ENCODE data around the gene LRRK1.

Gene LRRK1

DNA sequence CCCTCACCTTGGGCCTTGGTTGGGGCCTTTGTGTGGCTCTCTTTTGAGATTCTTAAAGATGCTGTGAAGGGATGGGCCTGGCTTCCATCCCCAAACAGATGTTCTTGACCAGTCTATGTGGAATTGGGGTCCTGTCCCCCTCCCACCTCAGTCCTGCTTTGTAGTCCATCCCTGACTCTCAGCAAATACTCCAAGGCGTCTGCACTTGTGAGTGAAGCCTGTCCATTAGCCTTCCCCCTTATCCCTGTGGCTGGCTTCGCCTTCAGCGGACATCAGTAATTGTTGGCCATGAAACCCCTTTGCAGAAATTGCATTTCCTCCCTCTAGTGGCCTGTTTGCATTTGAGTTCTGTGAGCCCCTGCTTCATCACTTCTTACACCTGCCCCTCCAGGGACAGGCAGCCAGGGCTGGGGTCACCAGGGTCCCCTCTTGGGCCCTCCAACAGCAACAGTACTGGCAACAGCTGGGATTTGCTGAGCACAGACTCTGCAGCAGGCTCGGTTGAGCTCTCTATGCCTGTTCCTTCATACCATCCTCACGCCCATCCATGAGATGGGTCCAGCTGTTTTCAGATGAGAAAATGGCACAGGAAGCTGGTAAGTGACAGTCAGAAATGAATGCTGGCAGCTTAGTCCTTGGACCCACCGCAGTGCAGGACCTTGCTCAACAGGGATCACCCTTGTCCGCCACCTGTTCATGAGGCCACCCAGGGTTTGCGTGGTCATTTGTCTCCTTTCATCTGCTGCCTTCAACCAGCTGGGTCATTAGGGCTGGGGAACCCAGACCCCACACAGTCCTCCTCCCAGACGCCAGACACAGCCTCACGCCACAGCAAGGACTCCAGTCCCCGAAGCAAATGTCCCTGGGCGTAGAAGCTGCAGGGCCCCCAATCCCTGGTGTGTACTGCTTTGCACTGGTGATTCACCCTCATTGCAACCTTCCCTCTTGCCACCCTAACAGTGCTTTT is 8.9 kb upstream of the LRRK1 start:
- DNase-seq (ENCODE audit: low read depth in 1 of 2, low spot score in 1 of 2): no peak

DNA sequence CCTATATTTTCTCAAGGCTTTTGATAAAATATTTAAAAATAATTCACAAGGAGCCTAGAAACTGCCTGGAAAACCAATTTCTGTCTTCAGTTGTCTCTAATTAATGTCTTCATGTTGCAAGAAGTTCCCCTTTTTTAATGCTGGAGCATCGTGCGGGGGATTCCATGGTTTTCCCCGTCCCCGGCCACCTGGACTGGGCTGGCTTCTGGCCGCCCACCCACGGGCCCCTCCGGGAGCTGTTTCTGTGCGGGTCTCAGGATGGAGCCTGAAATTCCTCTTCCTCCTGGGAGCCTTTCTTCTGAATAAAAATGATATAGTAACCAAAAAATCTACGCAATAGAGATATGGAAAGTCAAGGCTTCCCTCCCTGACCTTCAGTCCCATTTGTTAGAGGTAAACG is 8.1 kb upstream of the LRRK1 start:
- no peak for DNase-seq (ENCODE audit: low read depth in 1 of 2, low spot score in 1 of 2)

DNA sequence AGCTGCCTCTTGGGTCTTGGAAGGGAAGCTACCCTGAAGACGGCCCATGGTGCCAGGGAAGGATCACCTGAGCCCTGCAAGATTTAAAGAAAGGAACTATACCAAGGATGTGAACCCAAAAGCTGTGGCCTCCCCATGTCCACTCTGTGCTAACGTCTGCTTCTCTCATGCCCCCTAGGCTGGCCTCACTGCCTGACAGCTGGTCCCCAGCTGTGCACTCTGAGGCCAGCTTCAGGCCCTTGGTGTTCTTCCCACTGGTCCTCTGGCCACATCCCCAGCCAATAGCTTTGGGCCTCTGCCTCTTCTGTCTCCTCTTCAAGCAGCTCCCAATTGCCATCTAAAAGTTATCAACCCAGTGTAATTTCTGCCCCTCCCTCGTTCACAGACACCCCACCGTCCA is 5.2 kb upstream of the LRRK1 start:
- no peak for DNase-seq (ENCODE audit: low read depth in 1 of 2, low spot score in 1 of 2)

DNA sequence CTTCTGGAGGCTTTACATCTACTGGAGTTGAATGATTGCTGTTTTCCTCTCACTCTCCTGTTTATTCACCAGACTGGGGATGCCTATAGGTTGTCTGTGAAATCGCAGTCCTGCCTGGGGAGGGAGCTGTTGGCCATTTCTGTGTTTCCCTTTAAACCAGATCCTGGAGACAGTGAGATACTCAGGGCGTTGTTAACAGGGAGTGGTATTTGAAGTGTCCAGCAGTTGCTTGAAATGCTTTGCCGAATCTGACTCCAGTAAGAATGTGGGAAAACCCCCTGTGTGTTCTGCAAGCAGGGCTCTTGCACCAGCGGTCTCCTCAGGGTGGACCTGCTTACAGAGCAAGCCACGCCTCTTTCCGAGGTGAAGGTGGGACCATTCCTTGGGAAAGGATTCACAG is 4.3 kb upstream of the LRRK1 start:
- no peak for DNase-seq (ENCODE audit: low read depth in 1 of 2, low spot score in 1 of 2)

DNA sequence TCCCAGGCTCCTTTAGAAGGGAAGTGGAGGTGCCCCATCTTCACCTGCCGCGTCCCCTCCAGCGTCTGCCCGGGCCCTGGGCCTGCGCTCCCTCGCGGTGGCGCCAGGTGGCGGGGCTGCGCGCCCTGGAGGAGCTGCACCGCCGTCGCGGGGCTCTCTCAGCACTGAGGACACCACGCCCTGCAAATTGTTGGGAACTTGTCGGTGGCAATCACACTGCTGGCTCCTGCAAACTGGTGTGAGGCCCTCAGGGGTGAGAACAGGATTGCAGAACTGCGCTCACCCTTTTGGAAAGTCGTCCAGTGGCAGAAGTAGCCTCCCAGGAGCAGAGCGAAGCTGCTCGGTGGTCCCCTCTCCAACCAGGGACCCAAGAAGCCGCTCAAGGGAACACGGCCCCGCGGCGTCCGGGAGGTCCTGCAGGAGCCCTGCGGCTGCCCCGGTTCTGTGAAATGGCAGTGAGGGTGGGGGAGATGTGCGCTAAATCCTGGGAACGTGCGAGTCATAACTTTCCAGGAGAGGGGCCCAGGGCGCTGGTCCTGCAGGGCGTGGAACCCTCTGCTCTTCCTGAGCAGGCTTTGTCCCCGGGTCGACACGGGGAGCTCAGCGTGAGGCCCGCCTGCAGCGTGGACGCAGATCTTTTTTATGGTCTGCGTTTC is 995 bp upstream of the LRRK1 start:
- peak; percentile 21 to 69 for DNase-seq (ENCODE audit: low read depth in 1 of 2, low spot score in 1 of 2)

DNA sequence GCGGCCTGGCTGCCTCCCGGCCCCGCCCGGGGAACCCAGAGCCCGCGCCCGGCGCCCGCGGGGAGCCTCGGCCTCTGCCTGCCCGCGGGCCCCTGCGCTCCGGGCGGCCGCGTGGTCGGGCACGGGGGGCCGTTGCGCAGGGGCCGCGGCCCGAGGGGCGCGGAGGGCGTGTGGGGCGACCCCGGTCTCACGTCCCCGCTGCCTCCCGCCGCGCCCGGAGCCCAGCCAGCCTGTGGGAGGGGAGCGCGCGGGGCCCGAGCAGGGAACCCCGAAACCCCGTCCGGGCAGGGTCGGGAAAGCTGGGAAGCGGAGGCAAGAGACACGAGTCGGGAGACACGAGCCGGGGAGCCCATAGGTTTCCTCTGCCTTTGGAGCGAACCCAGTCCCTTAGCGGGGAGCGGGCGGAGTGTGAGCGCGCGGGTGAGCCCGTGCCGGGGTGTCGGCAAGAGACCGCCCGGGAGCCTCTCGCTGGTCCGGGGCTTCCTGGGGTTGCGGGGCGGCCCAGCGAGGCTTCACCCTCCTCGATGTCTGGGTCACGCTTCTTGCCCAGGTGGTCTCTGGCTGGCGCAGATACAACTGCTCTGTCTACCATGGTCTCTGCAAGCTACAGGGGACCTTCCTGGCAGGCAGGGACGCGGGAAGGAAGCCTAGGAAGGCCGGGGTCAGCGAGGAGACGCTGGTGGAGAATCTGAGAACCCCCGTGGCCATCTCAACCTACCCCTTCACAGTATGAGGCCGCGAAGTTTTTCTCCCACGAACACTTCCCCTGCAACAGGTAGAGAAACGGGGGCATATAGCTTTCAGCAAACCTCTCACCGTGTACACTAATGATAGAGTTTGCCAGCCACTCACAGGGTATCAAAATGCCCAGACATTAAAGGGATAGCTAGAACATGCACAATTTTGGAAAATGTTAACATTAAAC is 586 bp downstream of the LRRK1 start:
- DNase-seq (ENCODE audit: low read depth in 1 of 2, low spot score in 1 of 2): peak in 1 of 2 donors; percentile 19

DNA sequence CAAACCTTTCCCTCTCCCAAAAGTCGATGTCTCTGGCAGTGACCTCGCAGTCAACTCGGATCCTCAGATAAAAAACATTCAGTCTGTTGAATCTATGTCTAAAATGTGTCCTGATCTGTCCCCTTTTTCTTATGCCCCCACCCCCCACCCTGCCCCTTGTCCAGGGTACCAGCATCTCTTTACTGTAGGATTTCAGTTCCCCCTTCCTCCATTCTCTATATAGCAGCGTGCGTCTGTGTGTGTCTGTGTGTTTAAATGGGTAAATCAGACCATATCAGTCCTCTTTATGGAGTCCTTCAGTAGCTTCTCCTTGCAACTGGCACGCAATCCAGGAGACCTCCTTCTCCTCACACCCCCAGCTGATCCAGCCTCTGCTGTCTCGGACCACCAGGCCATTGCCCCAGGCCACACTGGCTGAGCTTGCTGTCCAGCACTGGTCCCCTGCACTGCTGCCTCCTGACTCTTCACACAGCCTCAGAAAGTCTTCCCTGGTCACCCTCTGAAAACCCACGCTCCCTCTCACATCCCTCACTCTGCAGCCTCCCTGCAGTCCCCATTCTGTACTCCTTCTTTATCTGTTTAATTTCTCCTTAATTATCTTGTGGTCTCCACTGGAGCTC is 1.5 kb downstream of the LRRK1 start:
- no peak for DNase-seq (ENCODE audit: low read depth in 1 of 2, low spot score in 1 of 2)

DNA sequence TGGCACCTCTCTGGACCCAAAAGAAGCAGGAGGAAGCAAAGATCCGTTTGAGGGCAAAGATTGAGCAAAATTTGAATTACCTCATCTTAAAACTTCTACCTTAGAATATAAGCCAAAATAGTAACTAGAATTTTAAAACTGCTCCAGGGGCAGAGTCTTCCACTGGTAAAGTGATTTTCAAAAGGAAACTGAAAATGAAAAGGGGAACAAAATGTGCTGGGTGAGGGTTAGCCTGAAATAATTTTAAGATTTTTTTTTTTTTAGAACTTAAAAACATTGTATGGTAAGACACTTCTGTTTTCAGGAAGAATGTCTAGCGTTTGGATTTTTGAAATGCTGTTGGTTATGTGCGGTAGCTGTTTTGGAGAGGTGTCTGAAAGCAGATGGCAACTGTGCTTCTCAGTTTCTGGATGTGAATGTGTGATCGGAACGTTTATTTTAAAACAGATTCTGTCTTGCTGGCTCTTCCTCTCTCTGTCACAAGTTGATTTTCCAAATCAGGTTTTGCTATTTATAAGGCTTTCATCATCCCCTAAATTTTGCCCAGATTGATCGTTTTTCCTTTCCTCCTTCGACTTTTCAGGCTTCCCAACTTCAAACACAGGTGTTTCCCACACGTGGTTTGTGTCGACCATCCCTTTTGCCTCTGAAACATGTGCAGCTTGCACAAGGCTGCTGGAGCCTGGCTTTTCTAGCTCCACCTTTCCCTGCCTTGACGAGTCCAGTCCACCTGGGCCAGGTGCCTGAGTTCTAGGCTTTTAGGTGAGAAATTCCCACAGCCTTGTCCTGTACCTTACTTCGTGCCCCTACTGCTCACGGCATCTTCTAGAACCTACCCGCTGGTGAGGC is 3.3 kb downstream of the LRRK1 start:
- DNase-seq (ENCODE audit: low read depth in 1 of 2, low spot score in 1 of 2): no peak

DNA sequence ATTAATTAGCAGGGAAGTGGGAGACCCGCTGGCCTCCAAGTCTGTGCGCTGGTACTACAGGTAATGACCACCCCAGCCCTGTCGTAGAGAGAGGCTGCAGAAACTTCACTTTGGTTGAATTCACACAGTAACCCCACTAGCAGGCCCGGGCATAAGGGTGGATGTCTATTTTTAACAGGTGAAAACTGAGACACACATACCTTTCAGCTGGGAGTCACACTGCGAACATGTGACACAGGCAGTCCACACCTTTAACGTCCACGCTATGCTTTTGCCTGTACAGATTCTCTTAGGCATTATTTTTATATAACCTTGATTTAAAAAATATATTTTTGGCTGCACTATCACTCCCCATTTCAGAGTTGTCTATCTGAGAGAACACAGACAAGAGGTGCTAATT is 3.9 kb downstream of the LRRK1 start:
- DNase-seq (ENCODE audit: low read depth in 1 of 2, low spot score in 1 of 2): no peak

DNA sequence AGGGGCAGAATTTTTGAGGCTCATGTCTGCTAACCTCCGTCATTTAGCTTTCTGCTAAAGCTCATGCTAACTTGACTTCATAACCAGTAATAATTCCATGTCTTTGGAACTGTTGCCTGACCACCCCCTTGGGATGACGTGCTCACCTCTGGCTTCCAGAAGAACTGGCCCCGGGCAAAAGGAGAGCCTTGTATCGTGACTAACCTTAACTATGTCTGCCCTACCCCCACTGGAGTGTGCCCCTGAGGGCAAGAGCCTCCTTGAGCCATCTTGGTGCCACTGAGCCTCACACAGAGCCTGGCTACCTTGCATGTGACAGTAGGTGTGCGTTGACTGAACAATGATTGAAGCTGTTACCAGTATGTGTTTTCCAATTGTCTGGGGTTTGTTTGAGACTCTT is 4.7 kb downstream of the LRRK1 start:
- DNase-seq (ENCODE audit: low read depth in 1 of 2, low spot score in 1 of 2): no peak

DNA sequence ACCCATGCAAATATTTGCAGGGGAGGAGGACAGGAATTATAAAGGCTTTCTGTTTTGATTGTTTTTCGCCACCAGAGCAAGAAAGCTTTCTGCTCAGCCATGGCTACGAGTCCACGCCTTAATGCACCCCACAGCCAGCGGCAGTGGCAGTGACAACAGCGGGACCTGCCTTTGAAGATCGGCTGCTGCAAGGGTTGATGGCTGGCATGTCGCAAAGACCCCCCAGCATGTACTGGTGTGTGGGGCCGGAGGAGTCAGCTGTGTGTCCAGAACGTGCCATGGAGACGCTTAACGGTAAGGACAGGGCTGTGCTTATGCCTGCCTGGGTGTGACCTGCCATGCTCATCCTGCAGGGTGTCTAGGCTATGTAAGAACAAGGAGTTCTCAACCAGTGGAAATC is 5.3 kb downstream of the LRRK1 start:
- DNase-seq (ENCODE audit: low read depth in 1 of 2, low spot score in 1 of 2): no peak

DNA sequence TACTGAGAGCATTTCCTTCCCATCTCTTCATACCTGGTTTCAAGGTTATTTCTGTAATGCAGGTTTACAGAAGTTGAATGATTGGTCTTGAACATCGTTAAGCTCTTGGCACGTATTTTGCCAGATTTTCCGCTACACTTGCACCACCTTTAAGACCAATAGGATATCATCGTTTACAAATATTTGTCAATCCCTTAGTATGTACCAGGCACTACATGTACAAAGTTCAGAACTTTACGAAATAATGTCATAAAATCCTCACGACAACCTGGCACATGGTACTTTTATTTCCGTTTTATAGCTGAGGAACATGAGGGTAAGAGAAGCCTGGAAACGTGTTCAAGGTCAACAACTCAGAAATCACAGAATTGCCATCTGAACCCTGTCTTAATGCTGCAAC is 6.3 kb downstream of the LRRK1 start:
- no peak for DNase-seq (ENCODE audit: low read depth in 1 of 2, low spot score in 1 of 2)

DNA sequence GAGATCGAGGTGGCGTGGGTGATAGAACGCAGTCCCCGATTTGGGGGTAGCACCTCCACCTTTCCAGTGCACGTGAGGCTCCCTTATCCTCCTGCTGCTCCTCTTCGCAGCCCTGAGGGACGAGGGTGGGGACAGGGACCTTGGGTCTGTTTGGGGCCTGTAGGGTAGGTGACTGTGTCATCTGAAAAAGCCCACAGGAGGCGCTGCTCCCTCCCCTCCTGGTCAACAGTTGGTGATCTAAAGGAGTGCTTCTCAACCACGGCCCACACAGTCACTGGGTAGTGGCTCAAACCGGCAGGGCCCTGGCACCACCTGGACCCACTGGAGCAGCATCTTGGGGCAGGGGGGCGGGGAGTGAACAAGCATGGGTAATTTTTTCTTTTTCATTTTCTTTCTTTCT is 7.1 kb downstream of the LRRK1 start:
- DNase-seq (ENCODE audit: low read depth in 1 of 2, low spot score in 1 of 2): no peak

DNA sequence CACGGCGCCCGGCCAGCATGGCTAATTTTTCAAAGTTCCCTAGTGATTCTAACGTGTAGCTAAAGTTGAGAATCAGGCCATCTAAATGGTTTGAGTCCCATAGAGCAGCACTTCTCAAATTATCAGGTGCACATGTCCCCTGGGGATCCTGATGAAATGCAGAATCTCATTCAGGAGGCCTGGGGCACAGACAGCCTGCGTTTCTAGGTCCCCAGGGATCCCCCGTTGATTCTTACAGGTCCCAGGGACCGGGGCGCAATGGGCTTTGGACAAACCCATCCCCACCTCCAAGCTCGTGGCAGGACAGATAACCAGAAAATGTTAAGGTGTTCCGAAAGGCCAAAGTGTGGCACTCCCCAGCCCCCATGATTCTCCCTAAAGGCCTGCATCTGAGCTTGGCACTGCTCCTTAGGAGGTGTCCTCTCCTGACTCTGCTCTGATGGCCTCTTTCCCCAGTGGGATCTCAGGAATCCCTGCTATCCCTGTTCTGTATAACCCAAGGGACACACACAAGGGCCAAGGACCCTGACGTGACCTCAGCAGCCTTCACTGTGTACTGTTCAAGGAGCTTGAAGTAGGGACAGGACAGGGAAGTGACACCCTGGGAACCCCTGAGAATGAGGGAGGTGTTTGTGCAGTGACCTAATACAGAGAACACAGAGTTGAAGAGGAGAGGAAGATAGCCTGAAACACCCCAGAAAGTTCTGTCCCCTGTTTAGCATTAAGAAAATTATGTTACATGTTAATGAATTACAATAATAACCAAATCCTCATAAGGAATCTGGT is 8.0 kb downstream of the LRRK1 start:
- no peak for DNase-seq (ENCODE audit: low read depth in 1 of 2, low spot score in 1 of 2)

DNA sequence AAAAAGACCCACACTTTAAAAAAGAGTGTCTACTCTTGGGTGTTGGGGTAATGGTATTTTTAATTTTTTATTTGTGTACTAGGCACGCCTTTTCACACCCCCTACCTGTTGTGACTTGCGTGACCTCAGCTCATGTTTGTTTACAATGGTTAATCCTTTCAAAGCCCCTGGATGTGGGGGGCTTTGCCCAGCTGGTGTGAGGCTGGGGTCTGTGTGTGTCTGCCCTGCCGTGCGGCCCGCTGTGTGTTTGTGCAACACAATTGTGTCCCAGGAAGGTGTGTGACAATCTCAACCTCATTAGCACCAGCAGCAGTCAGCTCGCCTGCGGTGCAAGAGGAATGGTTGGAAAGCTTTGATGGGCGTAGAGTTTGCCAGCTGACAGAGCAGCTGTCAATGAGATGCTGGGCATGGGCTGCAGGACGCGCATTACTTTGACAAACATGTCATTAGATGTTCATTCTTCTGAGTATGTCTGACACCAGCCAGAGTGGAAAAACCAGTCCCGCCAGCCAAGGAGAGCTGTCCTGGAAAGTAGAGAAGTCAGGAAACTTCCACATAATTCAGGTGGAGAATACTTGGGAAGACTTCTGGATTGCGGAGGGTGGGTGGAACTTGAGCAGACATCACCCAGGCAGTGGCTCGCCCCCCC is 9.6 kb downstream of the LRRK1 start:
- no peak for DNase-seq (ENCODE audit: low read depth in 1 of 2, low spot score in 1 of 2)

DNA sequence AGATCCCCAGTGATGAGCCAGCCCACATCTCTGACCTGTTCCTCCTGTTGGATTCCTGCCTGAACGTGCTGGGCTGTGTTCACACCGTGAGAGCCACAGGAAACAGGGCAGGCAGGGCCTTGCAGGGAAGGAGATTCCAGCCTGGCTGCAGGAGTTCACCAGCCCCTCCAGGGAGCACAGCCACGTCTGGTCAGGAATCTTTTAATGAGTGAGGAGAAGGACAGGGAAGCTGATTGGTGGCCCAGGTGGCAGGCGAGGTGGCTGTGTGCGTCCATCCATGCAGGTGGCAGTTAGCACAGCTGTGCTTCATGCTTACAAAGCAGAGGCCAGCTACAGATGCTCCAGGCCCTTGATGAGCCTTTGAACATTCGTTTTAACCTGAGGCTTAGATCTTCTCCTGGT is 10.5 kb downstream of the LRRK1 start:
- DNase-seq (ENCODE audit: low read depth in 1 of 2, low spot score in 1 of 2): no peak

DNA sequence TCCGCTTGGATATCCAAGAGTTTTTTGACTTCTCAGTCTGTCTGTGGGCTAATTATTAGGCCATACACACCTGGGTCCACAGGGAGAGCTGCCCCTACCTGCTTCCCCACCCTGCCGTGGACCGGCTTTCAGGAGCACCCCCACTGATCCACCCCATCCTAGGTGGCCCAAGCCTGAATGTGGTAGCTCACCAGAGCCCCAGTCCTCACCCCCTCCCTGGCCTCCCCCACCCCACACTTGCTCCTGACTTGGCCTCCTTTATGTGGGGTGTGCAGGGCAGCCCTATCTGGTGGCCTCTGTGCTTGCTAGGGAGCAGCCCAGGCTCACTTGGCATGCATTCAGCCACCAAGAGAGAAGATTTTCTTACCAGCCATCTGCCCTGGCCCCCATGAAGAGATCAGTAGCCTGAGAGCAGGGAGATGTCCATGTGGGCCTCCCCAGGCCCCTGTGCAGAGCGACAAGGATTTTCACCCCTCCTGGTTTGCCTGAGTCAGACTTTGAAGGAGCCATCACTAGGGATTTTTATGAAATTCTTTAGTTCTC is 11.2 kb downstream of the LRRK1 start:
- DNase-seq (ENCODE audit: low read depth in 1 of 2, low spot score in 1 of 2): no peak

DNA sequence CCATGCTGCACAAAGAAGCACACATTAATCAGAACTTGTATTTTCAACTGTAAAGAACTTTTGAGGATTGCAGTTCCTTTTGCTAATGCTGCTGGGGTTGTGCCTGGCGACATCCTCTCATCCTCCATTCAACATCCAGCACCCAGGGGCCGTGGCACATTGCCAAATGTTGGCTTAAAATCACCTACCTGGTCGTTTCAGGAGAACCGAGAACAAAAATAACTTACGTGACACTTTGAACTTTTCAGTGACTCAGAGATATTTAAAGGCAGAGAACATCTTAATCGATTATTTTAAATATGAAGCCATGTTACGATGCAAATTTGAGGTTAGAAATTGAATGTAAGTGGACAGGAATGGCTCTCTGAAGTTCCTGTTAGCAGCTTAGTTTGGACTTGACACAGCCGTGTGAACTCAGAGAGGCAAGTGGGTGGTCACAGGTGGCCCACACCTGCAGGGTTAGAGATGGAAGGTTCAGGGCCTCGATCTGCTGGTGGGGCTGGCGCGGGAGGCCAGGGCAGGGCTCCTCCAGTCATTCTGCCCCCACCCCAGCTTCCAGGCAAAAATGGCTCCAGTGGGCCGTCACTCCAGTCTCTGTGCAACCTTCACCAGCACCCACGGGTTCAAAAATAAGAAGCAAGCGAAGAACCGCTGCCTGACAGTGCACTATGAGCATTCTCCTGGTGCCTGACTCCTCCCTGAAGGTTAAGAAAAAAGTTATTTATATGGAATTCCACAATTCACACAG is 12.2 kb downstream of the LRRK1 start:
- no peak for DNase-seq (ENCODE audit: low read depth in 1 of 2, low spot score in 1 of 2)
